Stimulated activated CD4-positive, alpha-beta T cell treated with anti-CD3 and anti-CD28 coated beads, TNF-alpha, amount 100 ng/mL, for 48 hours (primary cell): ENCODE measurements around the gene DCLRE1B.

Experiments
- DNase-seq, 3 donors: peaks; one replicate each; pipeline ENCODE4 v3.0.0-alpha.2; 2020; ENCODE audit warnings: low read depth in 3 of 3

Gene DCLRE1B

GRCh38 chr1:113887402-113888175 is 17.5 kb upstream of the DCLRE1B start, which contains the start of gene BCL2L15:
Gene BCL2L15 (minus strand): TSS chr1:113887581. CDS start chr1:113887375, 206 bp downstream.
- DNase-seq, result no peak

DNA sequence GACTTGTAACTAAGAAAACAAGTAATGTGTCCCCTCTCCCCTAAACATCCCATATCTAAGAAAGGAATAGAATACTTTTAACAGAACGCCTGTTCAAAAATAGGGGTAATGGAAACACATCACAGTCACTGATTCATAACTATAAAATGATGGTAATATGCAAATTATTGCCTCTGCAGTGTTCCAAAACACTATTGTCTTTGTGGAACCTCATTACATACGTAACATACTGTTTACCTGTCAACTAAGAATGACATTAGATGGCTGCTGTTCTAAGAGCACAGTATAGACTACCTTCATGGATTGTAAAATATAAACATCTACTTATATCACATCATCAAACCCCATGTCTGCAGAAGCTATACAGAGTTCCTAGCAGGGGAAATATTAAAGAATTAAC is 14.3 kb upstream of the DCLRE1B start:
- DNase-seq, result no peak

DNA sequence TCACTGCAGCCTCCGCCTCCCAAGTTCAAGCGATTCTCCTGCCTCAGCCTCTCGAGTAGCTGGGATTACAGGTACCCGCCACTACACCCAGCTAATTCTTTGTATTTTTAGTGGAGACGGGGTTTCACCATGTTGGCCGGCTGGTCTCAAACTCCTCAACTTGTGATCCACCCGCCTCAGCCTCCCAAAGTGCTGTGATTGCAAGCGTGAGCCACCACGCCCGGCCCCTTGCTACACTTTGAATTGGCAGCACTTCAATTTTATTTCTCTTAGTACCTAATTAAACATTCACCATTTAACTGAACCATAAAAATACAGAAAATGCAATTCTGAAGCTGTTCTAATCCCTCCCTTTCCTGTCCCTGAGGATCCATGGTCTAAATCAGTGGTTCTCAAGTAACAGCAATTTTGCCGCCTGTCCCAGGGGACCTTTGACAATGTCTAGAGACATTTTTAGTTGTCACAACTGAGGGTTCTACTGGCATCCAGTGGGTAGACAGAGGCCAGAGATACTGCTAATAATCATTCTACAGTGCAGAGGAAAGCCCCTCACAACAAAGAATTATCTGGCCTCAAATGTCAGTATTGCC is 13.4 kb upstream of the DCLRE1B start:
- DNase-seq, result no peak

DNA sequence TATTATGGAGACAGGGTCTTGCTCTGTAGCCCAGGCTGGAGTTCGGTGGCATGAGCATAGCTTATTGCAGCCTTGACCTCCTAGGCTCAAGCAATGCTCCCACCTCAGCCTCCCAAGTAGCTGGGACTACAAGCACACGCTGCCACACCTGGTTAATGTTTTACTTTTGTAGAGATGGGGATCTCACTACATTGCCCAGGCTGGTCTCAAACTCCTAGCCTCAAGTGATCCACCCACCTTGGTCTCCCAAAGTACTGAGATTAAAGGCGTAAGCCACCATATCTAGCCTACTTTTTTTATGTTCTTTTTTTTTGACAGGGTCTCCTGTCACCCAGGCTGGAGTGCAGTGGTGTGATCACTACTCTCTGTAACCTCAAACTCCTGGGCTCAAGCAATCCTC is 11.9 kb upstream of the DCLRE1B start:
- DNase-seq, result no peak

DNA sequence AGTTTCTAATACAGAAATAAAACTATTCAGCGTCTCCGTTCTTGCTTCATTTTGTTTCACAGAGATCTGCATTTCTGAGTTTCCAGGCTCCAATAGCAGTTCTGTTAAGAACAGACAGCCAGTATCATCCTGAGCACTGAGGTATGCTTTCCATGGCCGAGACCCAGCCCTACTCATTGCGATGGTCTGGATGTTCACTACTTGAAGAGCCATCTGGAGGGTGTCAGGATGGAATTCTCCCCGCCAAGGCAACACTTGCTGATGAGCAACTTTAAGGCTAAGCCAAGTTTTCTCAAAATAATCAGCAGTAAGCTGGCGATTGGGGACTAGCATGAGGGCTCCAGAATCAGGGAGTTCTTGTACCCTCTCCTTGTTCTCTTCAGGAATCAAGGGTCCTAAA is 10.0 kb upstream of the DCLRE1B start:
- no peak for DNase-seq

DNA sequence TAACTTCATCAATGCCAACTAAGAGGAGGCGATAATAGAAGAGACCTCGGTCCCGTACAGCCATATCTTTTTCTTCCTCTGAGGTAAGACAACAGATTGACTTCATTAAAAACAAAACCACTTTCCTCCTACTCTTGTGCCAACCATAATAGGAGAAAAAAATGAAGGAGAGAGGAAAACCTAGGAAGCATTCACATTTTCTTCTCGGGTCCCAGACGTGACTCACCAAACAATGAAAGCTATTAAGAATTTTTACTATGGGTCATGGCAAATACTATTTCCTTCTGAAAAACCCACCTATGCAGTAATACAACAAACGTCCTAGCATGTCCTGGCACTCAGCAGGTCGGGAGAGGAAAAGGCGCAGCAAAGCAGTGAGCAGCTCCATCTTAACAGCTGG is 9.2 kb upstream of the DCLRE1B start:
- no peak for DNase-seq

DNA sequence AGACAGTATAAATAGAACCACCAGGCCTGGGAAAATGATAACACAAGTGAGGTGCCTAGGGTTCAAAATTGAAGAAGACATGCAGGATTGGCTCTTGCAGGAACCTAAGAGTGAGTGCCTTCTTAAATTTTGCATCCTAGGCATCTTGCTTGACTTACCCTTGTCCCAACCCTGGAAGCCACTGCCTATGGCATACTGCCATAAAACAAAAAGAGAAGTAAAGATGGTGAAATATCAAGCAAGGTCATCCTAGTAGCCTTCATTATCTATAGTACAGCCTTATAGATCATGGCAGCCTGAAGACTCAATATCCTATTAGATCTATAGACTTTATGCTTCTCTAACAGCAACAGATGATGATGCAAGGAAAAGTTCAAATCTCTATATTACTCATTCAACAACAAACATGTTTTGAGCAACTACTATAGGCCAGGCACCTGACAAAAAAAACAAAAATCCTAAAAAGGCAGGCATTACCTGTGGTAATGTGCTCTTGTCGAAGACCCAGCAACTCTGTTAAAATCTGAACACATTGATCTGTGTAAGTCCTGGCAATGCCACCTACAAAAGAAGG is 6.8 kb upstream of the DCLRE1B start:
- DNase-seq, result no peak

- DNase-seq, result no peak
These were observed 6.0 kb upstream of the DCLRE1B start for GRCh38 chr1:113899111-113899510.

GRCh38 chr1:113901191-113901590 is 3.9 kb upstream of the DCLRE1B start:
- no peak for DNase-seq

DNA sequence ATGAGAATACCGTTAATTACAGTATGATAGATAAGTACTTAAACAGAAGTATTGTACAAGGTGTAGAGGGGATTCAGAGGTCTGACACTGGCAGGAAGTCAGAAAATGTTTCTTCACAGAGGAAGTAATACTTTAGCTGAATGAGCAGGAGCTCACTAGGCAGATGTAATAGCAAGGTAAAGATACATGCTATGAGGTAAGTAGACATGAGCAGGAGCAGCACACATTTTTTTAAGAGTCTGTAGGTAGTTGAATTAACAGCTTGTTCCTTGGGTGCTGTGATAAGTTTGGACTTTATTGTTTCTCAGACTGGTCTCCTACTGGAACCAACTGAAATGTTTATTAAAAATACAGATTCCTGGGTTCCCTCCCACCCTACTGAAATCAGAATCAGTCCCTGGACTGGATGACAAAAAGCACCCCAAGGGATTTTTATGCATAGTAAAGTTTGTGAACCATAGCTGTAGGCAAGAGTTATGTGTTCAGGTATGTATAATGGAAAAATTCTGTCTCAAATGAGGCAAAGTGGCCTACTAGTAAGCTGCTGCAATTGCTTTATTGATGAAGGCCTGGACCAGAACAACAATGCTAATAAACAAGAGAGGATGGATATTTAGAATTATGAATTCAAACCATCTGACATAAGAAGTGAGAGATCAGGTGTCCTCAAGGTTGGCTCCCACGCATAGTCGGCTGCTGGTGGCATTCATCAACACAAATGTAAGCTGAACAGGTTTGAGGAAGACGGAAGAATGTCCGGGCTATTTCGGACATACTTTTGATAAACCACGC is 1.4 kb upstream of the DCLRE1B start:
- no peak for DNase-seq

DNA sequence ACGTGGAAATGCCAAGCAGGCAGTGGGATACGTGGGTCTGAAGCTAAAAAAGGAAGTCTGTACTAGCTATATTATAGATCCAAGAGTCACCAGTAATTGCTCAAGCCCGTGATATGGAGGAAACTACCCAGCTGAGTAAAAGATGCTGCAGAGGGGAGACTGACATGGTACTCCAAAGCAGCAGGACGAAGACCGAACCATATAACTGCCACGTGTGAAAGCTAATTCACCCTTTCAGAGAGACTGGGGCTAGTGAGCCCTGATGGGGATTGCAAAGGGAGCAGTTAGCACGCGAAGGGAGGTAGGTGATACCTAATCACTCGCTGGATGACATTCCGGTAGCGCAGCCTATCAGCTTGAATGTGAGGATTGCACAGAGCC is 843 bp upstream of the DCLRE1B start:
- peak in 1 of 3 donors; percentile 47 for DNase-seq

DNA sequence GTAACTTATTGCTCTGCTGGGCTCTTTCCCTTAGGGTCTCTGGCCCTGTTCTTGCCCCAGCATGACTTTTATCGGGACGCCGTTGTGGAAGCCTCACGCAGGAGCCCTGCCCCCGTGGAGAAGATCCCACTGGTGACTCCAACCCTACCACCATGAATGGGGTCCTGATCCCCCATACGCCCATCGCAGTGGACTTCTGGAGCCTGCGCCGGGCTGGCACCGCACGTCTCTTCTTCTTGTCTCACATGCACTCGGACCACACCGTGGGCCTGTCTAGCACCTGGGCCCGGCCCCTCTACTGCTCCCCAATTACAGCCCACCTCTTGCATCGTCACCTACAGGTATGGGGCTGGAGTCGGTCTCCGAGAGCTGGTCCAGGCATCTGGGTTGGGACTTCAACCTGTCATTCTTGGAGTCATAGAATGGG is 322 bp downstream of the DCLRE1B start:
- DNase-seq, result no peak

GRCh38 chr1:113912594-113913311 is 7.6 kb downstream of the DCLRE1B start:
- no peak for DNase-seq

DNA sequence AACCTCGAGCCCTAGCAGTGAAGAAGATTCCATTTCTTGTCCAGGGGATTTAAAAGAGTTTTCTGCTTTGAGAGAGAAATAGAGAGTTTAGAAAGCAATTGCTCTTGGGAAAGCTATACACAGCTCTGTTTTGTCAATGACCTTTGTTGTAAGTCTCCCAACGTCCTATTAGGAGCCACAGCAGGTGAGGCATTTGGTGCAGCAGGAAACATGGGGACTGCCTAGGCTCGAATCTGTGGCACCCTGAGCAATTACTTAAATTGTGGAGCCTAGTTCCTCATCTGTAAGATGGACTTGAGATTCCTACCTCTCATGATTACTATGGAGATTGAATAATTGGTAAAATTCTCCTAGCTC is 8.2 kb downstream of the DCLRE1B start:
- no peak for DNase-seq

DNA sequence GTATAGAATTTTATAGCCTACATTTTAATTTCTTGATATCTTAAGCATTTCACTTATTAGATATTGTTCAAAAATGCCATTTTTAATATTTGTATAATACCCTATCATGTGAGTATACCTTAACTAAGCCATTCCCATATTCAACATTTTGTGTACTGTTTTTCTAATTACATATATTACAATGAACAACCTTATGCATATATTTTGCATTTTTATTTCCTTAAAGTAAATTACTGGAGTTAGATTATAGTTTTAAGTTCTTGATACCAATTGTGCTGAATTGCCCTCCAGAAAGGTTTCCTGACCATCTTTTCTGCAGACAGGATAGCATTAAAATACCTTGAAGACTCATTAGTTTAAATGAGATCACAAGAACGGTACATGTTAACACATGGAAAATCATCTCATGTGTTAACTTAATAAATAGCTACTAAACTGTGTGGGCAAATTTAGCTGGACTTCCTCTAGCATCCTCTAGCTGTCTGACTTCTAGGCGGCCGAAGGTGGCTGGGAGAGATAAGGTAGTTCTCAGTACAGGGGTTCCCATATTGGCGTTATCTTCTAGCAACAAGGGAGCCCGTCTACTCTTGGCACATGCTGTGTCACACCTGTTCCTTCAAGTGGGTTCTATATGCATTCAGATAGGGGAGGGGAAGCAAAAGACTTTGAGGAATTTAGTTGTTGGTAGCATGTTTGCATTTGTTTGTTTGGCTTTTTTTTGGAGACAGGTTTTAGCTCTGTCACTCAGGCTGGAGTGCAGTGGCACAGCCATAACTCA is 8.9 kb downstream of the DCLRE1B start:
- DNase-seq, result no peak

DNA sequence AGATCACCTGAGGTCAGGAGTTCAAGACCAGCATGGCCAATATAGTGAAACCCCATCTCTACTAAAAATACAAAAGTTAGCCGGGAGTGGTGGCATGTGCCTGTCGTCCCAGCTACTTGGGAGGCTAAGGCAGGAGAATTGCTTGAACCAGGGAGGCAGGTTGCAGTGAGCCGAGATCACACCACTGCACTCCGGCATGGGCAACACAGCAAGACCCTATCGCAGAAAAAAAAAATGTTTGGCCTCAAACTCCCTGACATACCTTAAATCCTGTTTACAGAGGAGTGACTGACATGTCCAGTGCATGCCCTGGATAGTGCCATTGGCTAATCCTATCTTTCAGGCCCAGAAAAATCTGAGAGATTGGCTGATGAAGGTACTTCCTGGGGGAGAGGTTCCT is 11.8 kb downstream of the DCLRE1B start:
- DNase-seq, result no peak

DNA sequence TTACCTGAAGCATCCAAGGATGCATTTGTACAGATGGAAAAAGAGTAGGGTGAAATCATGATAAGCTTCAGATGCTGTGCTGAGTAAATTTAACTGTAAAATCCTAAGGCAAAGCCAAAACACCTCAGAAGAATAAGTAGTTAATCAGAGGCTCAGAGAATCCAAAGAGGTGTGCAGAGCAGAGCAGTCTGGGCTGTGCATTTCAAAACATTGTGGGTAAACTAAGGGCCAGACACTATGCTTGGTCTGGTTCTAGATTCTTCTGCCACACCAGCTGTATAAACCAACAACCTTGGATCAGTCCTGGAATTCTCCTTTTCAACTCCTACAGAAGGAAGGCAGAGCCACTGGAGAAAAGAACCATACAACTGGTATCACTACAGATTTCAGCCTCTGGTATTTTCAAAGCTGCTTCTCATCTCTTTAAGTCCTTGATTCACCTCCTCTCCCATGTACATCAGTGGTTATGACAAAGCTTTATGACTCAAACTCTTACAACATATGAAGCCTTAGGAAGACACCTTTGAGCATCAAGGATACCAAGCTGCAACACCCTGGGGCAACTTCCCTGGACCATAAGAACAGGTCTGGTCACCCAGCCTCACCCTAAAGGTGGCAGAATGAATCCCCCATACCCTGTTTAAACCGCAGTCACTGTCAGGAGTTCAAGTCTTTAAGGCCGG is 12.4 kb downstream of the DCLRE1B start:
- no peak for DNase-seq

- no peak for DNase-seq
These were observed 13.1 kb downstream of the DCLRE1B start for GRCh38 chr1:113918243-113918642.

GRCh38 chr1:113922957-113923356 is 17.8 kb downstream of the DCLRE1B start:
- DNase-seq, result no peak

DNA sequence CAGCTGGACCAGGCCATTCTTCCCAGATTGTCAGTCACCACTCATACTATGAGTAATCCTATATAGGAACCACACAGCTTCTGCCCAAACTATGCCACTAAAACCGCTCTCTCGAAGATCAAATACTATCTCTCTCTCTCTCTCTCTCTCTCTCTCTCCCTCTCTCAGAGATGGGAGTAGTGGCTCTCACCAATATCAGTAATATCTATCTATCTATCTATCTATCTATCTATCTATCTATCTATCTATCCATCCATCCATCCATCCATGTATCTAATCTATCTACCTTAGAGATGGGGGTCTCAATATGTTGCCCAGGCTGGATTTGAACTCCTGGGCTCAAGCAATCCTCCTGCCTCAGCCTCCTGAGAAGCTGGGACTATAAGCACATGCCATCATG is 19.3 kb downstream of the DCLRE1B start:
- DNase-seq, result no peak
